T-helper 17 cell (primary cell): ENCODE measurements around the gene MCTP1. TPM values are rescaled to one million over a fixed set of nuclear protein-coding genes. Genes with fewer than 3 reads are reported as not detected.

ENCODE experiments used
- ATAC-seq: fragments of 150-1000 bp; cut with Tn5 transposase; 2 replicates; pipeline ENCODE4 v1.10.0; 2021; ENCODE audit warnings: mild to moderate bottlenecking, moderate library complexity
- DNase-seq, 3 donors: peaks; one replicate each; pipeline versions ENCODE4 v3.0.0 to v3.0.0-alpha.2; 2020 to 2021
- H3K9me3 ChIP-seq: one replicate; pipeline ENCODE4 v1.7.0; 2013; ENCODE audit warnings: low read length, mild to moderate bottlenecking; ENCODE audit not compliant: control insufficient read depth, poor library complexity, severe bottlenecking
- H3K27ac Mint-ChIP-seq: one replicate; pipeline ENCODE4 v1.8.0; 2022; ENCODE audit warnings: mild to moderate bottlenecking, moderate library complexity, mixed read lengths
- H3K27me3 Mint-ChIP-seq: one replicate; pipeline ENCODE4 v1.8.0; 2022; ENCODE audit warnings: mixed read lengths
- H3K36me3 Mint-ChIP-seq: one replicate; pipeline ENCODE4 v1.8.0; 2022; ENCODE audit warnings: low read depth, mixed read lengths
- H3K4me1 Mint-ChIP-seq: one replicate; pipeline ENCODE4 v1.8.0; 2022; ENCODE audit warnings: mild to moderate bottlenecking, mixed read lengths
- H3K4me3 Mint-ChIP-seq: one replicate; pipeline ENCODE4 v1.8.0; 2022; ENCODE audit warnings: mild to moderate bottlenecking, moderate library complexity, mixed read lengths
- total RNA-seq, 4 donors: library from RNA in 2 of 4; stranded (reverse) in 2 of 4; gene quantifications; one replicate each; pipeline ENCODE4 v1.2.3 and lab custom pipeline; 2022 to 2026

The MCTP1 gene
- total RNA-seq, 2 donors from 2014 or later = 2.0 to 14.8 TPM

GRCh38 chr5:94944160-94944559 is 340.7 kb downstream of the MCTP1 start:
- H3K4me1 Mint-ChIP-seq = peaks cover 2% of the 10 kb centered on the region
- no peak overlapping the region for H3K4me3 Mint-ChIP-seq
- no peak overlapping the region for H3K27ac Mint-ChIP-seq
- DNase-seq = no peak
- H3K9me3 ChIP-seq = no peaks in the 10 kb centered on the region
- ATAC-seq = no peak
- H3K36me3 Mint-ChIP-seq = no peaks in the 10 kb centered on the region
- peaks cover 10% of the 10 kb centered on the region for H3K27me3 Mint-ChIP-seq

- peaks cover 2% of the 10 kb centered on the region for H3K9me3 ChIP-seq
- H3K27me3 Mint-ChIP-seq = peaks cover 23% of the 10 kb centered on the region
- peaks cover 2% of the 10 kb centered on the region for H3K4me1 Mint-ChIP-seq
- H3K4me3 Mint-ChIP-seq = no peak overlapping the region
- H3K36me3 Mint-ChIP-seq = no peaks in the 10 kb centered on the region
- DNase-seq (no peak), ATAC-seq (no peak)
- H3K27ac Mint-ChIP-seq = no peak overlapping the region
These were observed 343.7 kb downstream of the MCTP1 start for GRCh38 chr5:94941122-94941755.

- Mint-ChIP-seq H3K27me3 (peaks cover 6% of the 10 kb centered on the region), H3K4me1 (no peaks in the 10 kb centered on the region), H3K36me3 (no peaks in the 10 kb centered on the region), H3K27ac (no peak overlapping the region), H3K4me3 (no peak overlapping the region)
- no peaks in the 10 kb centered on the region for H3K9me3 ChIP-seq
- ATAC-seq (no peak), DNase-seq (no peak)
These were observed 352.6 kb downstream of the MCTP1 start for GRCh38 chr5:94932259-94932658.

GRCh38 chr5:94928891-94929290 is 356.0 kb downstream of the MCTP1 start:
- no peak overlapping the region for H3K4me3 Mint-ChIP-seq
- ATAC-seq = no peak
- DNase-seq = no peak
- H3K27me3 Mint-ChIP-seq = peaks cover 11% of the 10 kb centered on the region
- H3K27ac Mint-ChIP-seq = no peak overlapping the region
- no peaks in the 10 kb centered on the region for H3K9me3 ChIP-seq
- no peaks in the 10 kb centered on the region for H3K36me3 Mint-ChIP-seq
- H3K4me1 Mint-ChIP-seq = no peaks in the 10 kb centered on the region

GRCh38 chr5:94920570-94920969 is 364.3 kb downstream of the MCTP1 start:
- Mint-ChIP-seq H3K4me1 (no peaks in the 10 kb centered on the region), H3K36me3 (no peaks in the 10 kb centered on the region), H3K27ac (no peak overlapping the region), H3K27me3 (peaks cover 41% of the 10 kb centered on the region), H3K4me3 (no peak overlapping the region)
- DNase-seq = no peak
- H3K9me3 ChIP-seq = no peaks in the 10 kb centered on the region
- ATAC-seq = no peak

- Mint-ChIP-seq H3K36me3 (no peaks in the 10 kb centered on the region), H3K27ac (no peak overlapping the region), H3K27me3 (peaks cover 37% of the 10 kb centered on the region)
These were observed 368.3 kb downstream of the MCTP1 start for GRCh38 chr5:94916619-94917018.

GRCh38 chr5:94911276-94911675 is 373.6 kb downstream of the MCTP1 start:
- H3K9me3 ChIP-seq = no peaks in the 10 kb centered on the region
- Mint-ChIP-seq H3K27ac (no peak overlapping the region), H3K27me3 (peaks cover 32% of the 10 kb centered on the region), H3K36me3 (no peaks in the 10 kb centered on the region), H3K4me1 (no peaks in the 10 kb centered on the region), H3K4me3 (no peak overlapping the region)
- ATAC-seq = no peak
- DNase-seq = no peak

More at GRCh38 chr5:94916619-94917018, 368.3 kb downstream of the MCTP1 start:
- H3K4me3 Mint-ChIP-seq = no peak overlapping the region
- H3K9me3 ChIP-seq = no peaks in the 10 kb centered on the region
- no peak for ATAC-seq
- DNase-seq = no peak
- H3K4me1 Mint-ChIP-seq = no peaks in the 10 kb centered on the region

GRCh38 chr5:94910721-94911120 is 374.2 kb downstream of the MCTP1 start:
- Mint-ChIP-seq H3K4me3 (no peak overlapping the region), H3K4me1 (no peaks in the 10 kb centered on the region), H3K27me3 (peaks cover 29% of the 10 kb centered on the region), H3K27ac (no peak overlapping the region), H3K36me3 (no peaks in the 10 kb centered on the region)
- no peak for DNase-seq
- no peaks in the 10 kb centered on the region for H3K9me3 ChIP-seq
- ATAC-seq = no peak

GRCh38 chr5:94908889-94909480 is 375.9 kb downstream of the MCTP1 start:
- Mint-ChIP-seq H3K27me3 (peaks cover 23% of the 10 kb centered on the region), H3K36me3 (no peaks in the 10 kb centered on the region), H3K4me3 (no peak overlapping the region), H3K4me1 (no peaks in the 10 kb centered on the region), H3K27ac (no peak overlapping the region)
- H3K9me3 ChIP-seq = no peaks in the 10 kb centered on the region
- ATAC-seq (no peak), DNase-seq (no peak)

- Mint-ChIP-seq H3K36me3 (no peaks in the 10 kb centered on the region), H3K27me3 (peaks cover 23% of the 10 kb centered on the region), H3K27ac (no peak overlapping the region), H3K4me3 (no peak overlapping the region), H3K4me1 (no peaks in the 10 kb centered on the region)
- H3K9me3 ChIP-seq = no peaks in the 10 kb centered on the region
- DNase-seq (no peak), ATAC-seq (no peak)
These were observed 378.1 kb downstream of the MCTP1 start for GRCh38 chr5:94906750-94907149.

- ATAC-seq (no peak), DNase-seq (no peak)
- H3K9me3 ChIP-seq = no peaks in the 10 kb centered on the region
- H3K27ac Mint-ChIP-seq = no peak overlapping the region
- H3K4me3 Mint-ChIP-seq = no peak overlapping the region
- H3K4me1 Mint-ChIP-seq = no peaks in the 10 kb centered on the region
- H3K27me3 Mint-ChIP-seq = peaks cover 27% of the 10 kb centered on the region
- H3K36me3 Mint-ChIP-seq = no peaks in the 10 kb centered on the region
These were observed 381.2 kb downstream of the MCTP1 start for GRCh38 chr5:94903726-94904125.

GRCh38 chr5:94901191-94901979 is 383.5 kb downstream of the MCTP1 start:
- H3K4me3 Mint-ChIP-seq = no peak overlapping the region
- no peak for ATAC-seq

GRCh38 chr5:94900006-94900505 is 384.8 kb downstream of the MCTP1 start:
- ATAC-seq = no peak
- Mint-ChIP-seq H3K36me3 (no peaks in the 10 kb centered on the region), H3K4me1 (no peaks in the 10 kb centered on the region), H3K27me3 (peaks cover 25% of the 10 kb centered on the region), H3K4me3 (no peak overlapping the region), H3K27ac (no peak overlapping the region)
- no peaks in the 10 kb centered on the region for H3K9me3 ChIP-seq
- no peak for DNase-seq

More at GRCh38 chr5:94901191-94901979, 383.5 kb downstream of the MCTP1 start:
- no peaks in the 10 kb centered on the region for H3K4me1 Mint-ChIP-seq
- no peak for DNase-seq
- no peaks in the 10 kb centered on the region for H3K36me3 Mint-ChIP-seq
- peaks cover 21% of the 10 kb centered on the region for H3K27me3 Mint-ChIP-seq
- H3K9me3 ChIP-seq = no peaks in the 10 kb centered on the region
- no peak overlapping the region for H3K27ac Mint-ChIP-seq
